ENCODE results near the gene MMP7.

Gene MMP7

GRCh38 chr11:102538932-102539331 lies 8.4 kb upstream of the MMP7 start:
- no peak for DNase-seq
- Histone ChIP-seq H3K27me3 (replicated peaks) (no peaks in the 10 kb centered on the region), H3K4me3 (ENCODE audit: low read depth, low read length) (no peak overlapping the region), H3K27ac (no peak overlapping the region), H3K36me3 (replicated peaks) (no peaks in the 10 kb centered on the region)
- TF ChIP-seq, protein P1, sequence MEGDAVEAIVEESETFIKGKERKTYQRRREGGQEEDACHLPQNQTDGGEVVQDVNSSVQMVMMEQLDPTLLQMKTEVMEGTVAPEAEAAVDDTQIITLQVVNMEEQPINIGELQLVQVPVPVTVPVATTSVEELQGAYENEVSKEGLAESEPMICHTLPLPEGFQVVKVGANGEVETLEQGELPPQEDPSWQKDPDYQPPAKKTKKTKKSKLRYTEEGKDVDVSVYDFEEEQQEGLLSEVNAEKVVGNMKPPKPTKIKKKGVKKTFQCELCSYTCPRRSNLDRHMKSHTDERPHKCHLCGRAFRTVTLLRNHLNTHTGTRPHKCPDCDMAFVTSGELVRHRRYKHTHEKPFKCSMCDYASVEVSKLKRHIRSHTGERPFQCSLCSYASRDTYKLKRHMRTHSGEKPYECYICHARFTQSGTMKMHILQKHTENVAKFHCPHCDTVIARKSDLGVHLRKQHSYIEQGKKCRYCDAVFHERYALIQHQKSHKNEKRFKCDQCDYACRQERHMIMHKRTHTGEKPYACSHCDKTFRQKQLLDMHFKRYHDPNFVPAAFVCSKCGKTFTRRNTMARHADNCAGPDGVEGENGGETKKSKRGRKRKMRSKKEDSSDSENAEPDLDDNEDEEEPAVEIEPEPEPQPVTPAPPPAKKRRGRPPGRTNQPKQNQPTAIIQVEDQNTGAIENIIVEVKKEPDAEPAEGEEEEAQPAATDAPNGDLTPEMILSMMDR (IDR thresholded peaks at IDR 0.05; ENCODE audit: low read depth, low read length, missing control alignments) = no peak
- in situ Hi-C loops (cut with HindIII; ENCODE audit: low pct_ligation_motif_present, low sequenced_read_pairs) = no loop called here

DNA sequence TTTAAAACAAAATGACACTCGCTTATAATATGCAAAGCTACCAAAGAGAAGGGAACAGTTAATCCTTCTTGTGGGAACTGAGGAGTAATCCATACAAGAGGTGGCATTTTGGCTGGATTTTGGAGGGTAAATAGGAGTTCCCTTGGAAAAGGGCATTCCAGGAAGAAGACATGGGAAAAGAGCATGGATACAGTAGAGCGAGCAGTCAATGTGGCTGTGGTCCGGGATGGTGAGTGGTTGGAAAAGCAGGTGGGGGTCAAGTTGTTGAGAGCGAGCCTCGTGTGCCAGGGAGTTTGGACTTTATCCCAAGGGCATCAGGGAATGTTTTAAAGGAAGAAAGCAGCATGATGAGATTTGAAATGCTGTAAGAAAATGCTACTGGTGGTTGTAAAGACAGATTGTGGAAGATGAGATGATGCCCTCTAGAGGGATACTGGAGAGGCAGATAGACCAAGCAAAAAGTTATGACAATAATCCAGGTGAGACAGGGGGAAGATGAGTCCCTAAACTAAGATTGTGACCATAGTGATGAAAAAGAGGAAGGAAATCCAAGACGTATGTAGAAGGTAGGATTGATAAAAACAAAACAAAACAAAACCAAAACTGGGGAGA lies 3.8 kb upstream of the MMP7 start:
- no peak for DNase-seq
- H3K4me3 ChIP-seq (ENCODE audit: low read depth, low read length) = no peak overlapping the region
- no peak overlapping the region for H3K27ac ChIP-seq
- in situ Hi-C loops (cut with HindIII; ENCODE audit: low pct_ligation_motif_present, low sequenced_read_pairs) = no loop called here
- TF ChIP-seq, protein P1 (IDR thresholded peaks at IDR 0.05; ENCODE audit: low read depth, low read length, missing control alignments) = peak; percentile 37
- H3K27me3 ChIP-seq (replicated peaks) = no peaks in the 10 kb centered on the region
- H3K36me3 ChIP-seq (replicated peaks) = no peaks in the 10 kb centered on the region

GRCh38 chr11:102528618-102529017 lies 1.9 kb downstream of the MMP7 start:
- no peak for DNase-seq
- no peak overlapping the region for H3K27ac ChIP-seq
- no peak overlapping the region for H3K4me3 ChIP-seq (ENCODE audit: low read depth, low read length)
- no peaks in the 10 kb centered on the region for H3K36me3 ChIP-seq (replicated peaks)
- TF ChIP-seq, protein P1 (IDR thresholded peaks at IDR 0.05; ENCODE audit: low read depth, low read length, missing control alignments) = no peak
- H3K27me3 ChIP-seq (replicated peaks) = no peaks in the 10 kb centered on the region
- in situ Hi-C loops (cut with HindIII; ENCODE audit: low pct_ligation_motif_present, low sequenced_read_pairs) = no loop called here

GRCh38 chr11:102527684-102528083 lies 2.9 kb downstream of the MMP7 start:
- Histone ChIP-seq H3K27me3 (replicated peaks) (no peaks in the 10 kb centered on the region), H3K4me3 (ENCODE audit: low read depth, low read length) (no peak overlapping the region), H3K27ac (no peak overlapping the region), H3K36me3 (replicated peaks) (no peaks in the 10 kb centered on the region)
- TF ChIP-seq, protein P1 (IDR thresholded peaks at IDR 0.05; ENCODE audit: low read depth, low read length, missing control alignments) = no peak
- DNase-seq = no peak
- in situ Hi-C loops (cut with HindIII; ENCODE audit: low pct_ligation_motif_present, low sequenced_read_pairs) = no loop called here

DNA sequence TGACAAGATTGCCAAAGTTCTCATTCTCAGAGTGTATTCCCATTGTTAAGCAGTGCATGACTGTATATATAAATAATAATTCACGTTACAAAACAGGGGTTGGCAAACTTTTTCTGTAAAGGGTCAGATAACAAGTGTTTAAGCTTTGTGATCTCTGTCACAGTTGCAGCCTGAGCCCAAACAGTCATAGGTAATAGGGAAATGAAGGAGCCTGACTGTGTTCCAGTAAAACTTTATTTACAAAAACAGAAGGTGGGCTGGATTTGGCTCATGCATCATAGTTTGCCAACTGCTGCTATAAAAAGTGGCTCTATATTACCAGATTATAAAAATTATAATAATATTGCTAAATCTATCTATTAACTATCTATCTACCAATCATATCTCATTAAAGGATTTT lies 3.5 kb downstream of the MMP7 start:
- no peak overlapping the region for H3K27ac ChIP-seq
- in situ Hi-C loops (cut with HindIII; ENCODE audit: low pct_ligation_motif_present, low sequenced_read_pairs) = no loop called here
- DNase-seq = no peak
- H3K36me3 ChIP-seq (replicated peaks) = no peaks in the 10 kb centered on the region
- H3K4me3 ChIP-seq (ENCODE audit: low read depth, low read length) = no peak overlapping the region
- H3K27me3 ChIP-seq (replicated peaks) = no peaks in the 10 kb centered on the region
- TF ChIP-seq, protein P1 (IDR thresholded peaks at IDR 0.05; ENCODE audit: low read depth, low read length, missing control alignments) = no peak

GRCh38 chr11:102523887-102524286 lies 6.7 kb downstream of the MMP7 start:
- H3K36me3 ChIP-seq (replicated peaks) = no peaks in the 10 kb centered on the region
- in situ Hi-C loops (cut with HindIII; ENCODE audit: low pct_ligation_motif_present, low sequenced_read_pairs) = no loop called here
- TF ChIP-seq, protein P1 (IDR thresholded peaks at IDR 0.05; ENCODE audit: low read depth, low read length, missing control alignments) = no peak
- no peaks in the 10 kb centered on the region for H3K27me3 ChIP-seq (replicated peaks)
- H3K27ac ChIP-seq = no peak overlapping the region
- no peak for DNase-seq
- H3K4me3 ChIP-seq (ENCODE audit: low read depth, low read length) = no peak overlapping the region

Measured in brain microvascular endothelial cell (primary cell).